Astrocyte (in vitro differentiated cells and primary cell): ENCODE data around the gene UGDH. TPM values are rescaled to one million over a fixed set of nuclear protein-coding genes. Genes with fewer than 3 reads are reported as not detected.
"Not testable (repeated sequence)": the region's sequence is repeated elsewhere in the genome, so short reads cannot be mapped to it uniquely, and the experiment has no call there.

Source experiments
- DNase-seq: peaks from one replicate; pipeline ENCODE4 v3.0.0-alpha.2; 2010; ENCODE audit warnings: low read depth
- FAIRE-seq: peaks from 2 replicates; lab custom pipeline; 2011; peaks lifted over from hg19 to GRCh38; lab: Jason Lieb, UNC
- H2AFZ ChIP-seq: 2 replicates; pipeline ENCODE4 v1.6.0; 2012; ENCODE audit warnings: low read depth, low read length, inconsistent platforms
- H3K27ac ChIP-seq: 2 replicates; pipeline ENCODE4 v1.5.1; 2011; ENCODE audit warnings: low read depth, low read length, inconsistent platforms
- H3K27me3 ChIP-seq: 2 replicates; pipeline ENCODE4 v1.6.0; 2011; ENCODE audit warnings: low read length, inconsistent platforms; ENCODE audit not compliant: insufficient read depth
- H3K36me3 ChIP-seq: 2 replicates; pipeline ENCODE4 v1.5.1; 2011; ENCODE audit warnings: low read length, inconsistent platforms; ENCODE audit not compliant: insufficient read depth
- H3K4me1 ChIP-seq: 2 replicates; pipeline ENCODE4 v1.5.1; 2011; ENCODE audit warnings: low read length, inconsistent platforms; ENCODE audit not compliant: insufficient read depth
- H3K4me2 ChIP-seq: 2 replicates; pipeline ENCODE4 v1.6.0; 2012; ENCODE audit warnings: low read length, inconsistent platforms
- H3K4me3 ChIP-seq: 2 replicates; pipeline ENCODE4 v1.5.1; 2011; ENCODE audit warnings: low read depth, mild to moderate bottlenecking, low read length, inconsistent platforms; ENCODE audit not compliant: insufficient read depth
- H3K79me2 ChIP-seq: 2 replicates; pipeline ENCODE4 v1.6.0; 2012; ENCODE audit warnings: mild to moderate bottlenecking, low read length, inconsistent platforms; ENCODE audit not compliant: insufficient read depth
- H3K9ac ChIP-seq: 2 replicates; pipeline ENCODE4 v1.6.0; 2012; ENCODE audit warnings: mild to moderate bottlenecking, low read length, inconsistent platforms
- H3K9me3 ChIP-seq: 2 replicates; pipeline ENCODE4 v1.5.1; 2012; ENCODE audit warnings: low read depth, mild to moderate bottlenecking, low read length, inconsistent platforms; ENCODE audit not compliant: insufficient read depth
- H4K20me1 ChIP-seq: 2 replicates; pipeline ENCODE4 v1.6.0; 2012; ENCODE audit warnings: low read length, inconsistent platforms; ENCODE audit not compliant: insufficient read depth
- H3K27ac Mint-ChIP-seq: one replicate; pipeline ENCODE4 v1.8.0; 2021; ENCODE audit warnings: mild to moderate bottlenecking, mixed read lengths; ENCODE audit not compliant: unreplicated experiment
- H3K27me3 Mint-ChIP-seq: one replicate; pipeline ENCODE4 v1.8.0; 2021; ENCODE audit warnings: low read depth, mixed read lengths; ENCODE audit not compliant: unreplicated experiment
- H3K36me3 Mint-ChIP-seq: one replicate; pipeline ENCODE4 v1.8.0; 2021; ENCODE audit warnings: low read depth, mixed read lengths; ENCODE audit not compliant: unreplicated experiment
- H3K4me1 Mint-ChIP-seq: one replicate; pipeline ENCODE4 v1.8.0; 2021; ENCODE audit warnings: low read depth, mixed read lengths; ENCODE audit not compliant: unreplicated experiment
- H3K4me3 Mint-ChIP-seq: one replicate; pipeline ENCODE4 v1.8.0; 2021; ENCODE audit warnings: mild to moderate bottlenecking, moderate library complexity, mixed read lengths; ENCODE audit not compliant: unreplicated experiment
- H3K9me3 Mint-ChIP-seq: one replicate; pipeline ENCODE4 v1.8.0; 2021; ENCODE audit warnings: mild to moderate bottlenecking, mixed read lengths; ENCODE audit not compliant: unreplicated experiment
- CTCF ChIP-seq: IDR thresholded peaks from 2 replicates; pipeline ENCODE4 v1.5.1; 2011; ENCODE audit warnings: low read depth, mild to moderate bottlenecking, inconsistent platforms, low read length, moderate library complexity; ENCODE audit not compliant: insufficient read depth
- EZH2 ChIP-seq: IDR thresholded peaks from 2 replicates; pipeline ENCODE4 v1.6.1; 2012; ENCODE audit warnings: mild to moderate bottlenecking, low read length, inconsistent platforms; ENCODE audit not compliant: insufficient read depth
- total RNA-seq: library from RNA; stranded (reverse); gene quantifications from 2 replicates; pipeline ENCODE4 v1.2.1, GENCODE V29; 2021

Gene UGDH
- total RNA-seq, 1 donor from 2014 or later = 114 TPM

GRCh38 chr4:39458505-39459300 lies 68.5 kb downstream of the UGDH start, which contains the start of the genes LIAS and RPL9:
LIAS (plus strand) TSS chr4:39459056; CDS start chr4:39459118, 62 bp downstream.
RPL9 (minus strand) TSS chr4:39458922; CDS start chr4:39458439, 483 bp downstream.
- H3K36me3 ChIP-seq = peaks cover 36% of the 10 kb centered on the region
- FAIRE-seq = peak; percentile 97

DNA sequence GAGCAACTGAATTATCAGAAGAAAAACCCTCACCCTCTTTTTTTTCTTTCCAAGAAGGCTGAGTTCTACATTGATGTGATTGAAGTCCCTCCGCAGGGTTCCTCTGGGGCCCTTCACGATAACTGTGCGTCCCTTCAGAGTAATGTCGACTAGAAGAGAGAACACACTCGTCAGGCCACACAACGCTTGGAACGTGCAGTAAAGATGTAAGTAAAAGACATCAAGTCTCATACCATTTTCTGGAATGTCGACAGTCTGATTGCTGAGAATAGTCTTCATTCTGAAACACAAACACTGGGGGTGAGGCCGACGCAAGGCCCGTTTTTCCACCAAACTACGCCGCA lies 69.1 kb downstream of the UGDH start:
- H3K27ac ChIP-seq = peak overlapping the region; percentile 94
- peaks cover 20% of the 10 kb centered on the region for H3K4me1 ChIP-seq
- not testable (repeated sequence) for H3K27me3 Mint-ChIP-seq, H3K9me3 Mint-ChIP-seq, H3K27me3 ChIP-seq, H3K9me3 ChIP-seq, FAIRE-seq, DNase-seq, H2AFZ ChIP-seq
- H3K4me3 ChIP-seq = peak overlapping the region; percentile 94
- peaks cover 42% of the 10 kb centered on the region for H3K36me3 ChIP-seq
- Mint-ChIP-seq H3K4me3 (peak overlapping the region; percentile 98), H3K4me1 (peaks cover 14% of the 10 kb centered on the region), H3K36me3 (peaks cover 24% of the 10 kb centered on the region), H3K27ac (peak overlapping the region; percentile 100)
- H4K20me1 ChIP-seq = peaks cover 49% of the 10 kb centered on the region
- peak overlapping the region; percentile 90 for H3K4me2 ChIP-seq
- H3K79me2 ChIP-seq = peaks cover 52% of the 10 kb centered on the region
- H3K9ac ChIP-seq = peak overlapping the region; percentile 97

More at GRCh38 chr4:39458505-39459300, 68.5 kb downstream of the UGDH start, which contains the start of the genes LIAS and RPL9:
- peak within 1 kb of the TSS; percentile 82 for H2AFZ ChIP-seq
- Mint-ChIP-seq H3K4me3 (peak within 1 kb of the TSS; percentile 98), H3K27me3 (no peaks in the 10 kb centered on the region), H3K36me3 (peaks cover 24% of the 10 kb centered on the region), H3K4me1 (peaks cover 14% of the 10 kb centered on the region), H3K27ac (peak within 1 kb of the TSS; percentile 100), H3K9me3 (no peaks in the 10 kb centered on the region)
- TF ChIP-seq EZH2 (no peak), CTCF (no peak)
- DNase-seq = peak; percentile 99
- H3K4me1 ChIP-seq = peaks cover 20% of the 10 kb centered on the region
- no peaks in the 10 kb centered on the region for H3K9me3 ChIP-seq
- H3K4me3 ChIP-seq = peak within 1 kb of the TSS; percentile 94
- no peaks in the 10 kb centered on the region for H3K27me3 ChIP-seq
- H3K79me2 ChIP-seq = peaks cover 48% of the 10 kb centered on the region
- H3K9ac ChIP-seq = peak within 1 kb of the TSS; percentile 97
- H4K20me1 ChIP-seq = peaks cover 43% of the 10 kb centered on the region
- H3K4me2 ChIP-seq = peak within 1 kb of the TSS; percentile 90
- peak within 1 kb of the TSS; percentile 94 for H3K27ac ChIP-seq

- no peak overlapping the region for H3K27ac ChIP-seq
- peaks cover 20% of the 10 kb centered on the region for H3K4me1 ChIP-seq
- H3K4me1 Mint-ChIP-seq = peaks cover 16% of the 10 kb centered on the region
- H3K36me3 ChIP-seq = peaks cover 52% of the 10 kb centered on the region
- peak overlapping the region; percentile 98 for H3K4me3 Mint-ChIP-seq
- peak overlapping the region; percentile 100 for H3K27ac Mint-ChIP-seq
- DNase-seq (no peak), FAIRE-seq (no peak)
- H3K36me3 Mint-ChIP-seq = peaks cover 29% of the 10 kb centered on the region
- H3K9me3 ChIP-seq = no peaks in the 10 kb centered on the region
- H3K9ac ChIP-seq = peak overlapping the region; percentile 97
- peak overlapping the region; percentile 90 for H3K4me2 ChIP-seq
- no peaks in the 10 kb centered on the region for H3K27me3 Mint-ChIP-seq
- peaks cover 59% of the 10 kb centered on the region for H3K79me2 ChIP-seq
- peak overlapping the region; percentile 94 for H3K4me3 ChIP-seq
- H3K9me3 Mint-ChIP-seq = no peaks in the 10 kb centered on the region
- no peak for TF ChIP-seq EZH2
- TF ChIP-seq CTCF = no peak
- H3K27me3 ChIP-seq = no peaks in the 10 kb centered on the region
- no peak overlapping the region for H2AFZ ChIP-seq
- peaks cover 59% of the 10 kb centered on the region for H4K20me1 ChIP-seq
These were observed 70.1 kb downstream of the UGDH start for GRCh38 chr4:39456946-39457763.
